ENCODE data around the gene NKX2-1. TPM values are rescaled to one million over a fixed set of nuclear protein-coding genes. Genes with fewer than 3 reads are reported as not detected.

NKX2-1 gene
- polyA plus RNA-seq, 1 donor from 2014 or later = 1.5 TPM

DNA sequence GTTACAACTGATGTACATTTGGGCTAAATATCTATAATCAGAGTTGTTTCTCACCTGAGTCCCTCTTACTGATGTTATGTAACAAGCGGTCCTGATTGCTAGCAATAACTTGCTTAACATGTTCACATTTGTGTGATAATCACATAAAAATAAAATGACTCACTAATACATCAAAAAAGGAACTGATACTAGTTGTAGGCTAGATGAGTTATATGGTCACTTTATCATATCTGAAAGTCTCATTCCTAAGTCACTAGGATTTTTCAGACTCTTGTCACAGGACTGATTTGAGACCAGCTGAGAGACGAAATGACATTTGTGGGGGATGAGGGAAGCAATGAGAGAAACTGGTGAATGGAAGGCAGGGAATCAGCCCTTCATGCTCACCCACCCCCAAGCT, 34.3 kb downstream of the NKX2-1 start:
- H4K20me1 ChIP-seq (ENCODE audit: insufficient read depth) = no peaks in the 10 kb centered on the region
- no peak overlapping the region for H3K27ac ChIP-seq (ENCODE audit: low read length)
- H3K4me3 ChIP-seq (ENCODE audit: low read length) = no peak overlapping the region
- no peaks in the 10 kb centered on the region for H3K36me3 ChIP-seq (ENCODE audit: insufficient read depth, low read length)
- no peak overlapping the region for H3K9ac ChIP-seq (ENCODE audit: low read length)
- H2AFZ ChIP-seq (ENCODE audit: low read depth, low read length) = no peak overlapping the region
- TF ChIP-seq RAD21 (conservative IDR thresholded peaks at IDR 0.05) = no peak
- no peak for TF ChIP-seq EZH2 (IDR thresholded peaks at IDR 0.05; ENCODE audit: borderline replicate concordance, insufficient read depth, low read length, poor library complexity, severe bottlenecking)
- no peak for TF ChIP-seq EP300 (conservative IDR thresholded peaks at IDR 0.05; ENCODE audit: poor library complexity, severe bottlenecking)
- no peak for TF ChIP-seq SMC3 (conservative IDR thresholded peaks at IDR 0.05; ENCODE audit: poor library complexity)
- TF ChIP-seq POLR2AphosphoS5 (IDR thresholded peaks at IDR 0.05) = no peak
- TF ChIP-seq, protein P1, sequence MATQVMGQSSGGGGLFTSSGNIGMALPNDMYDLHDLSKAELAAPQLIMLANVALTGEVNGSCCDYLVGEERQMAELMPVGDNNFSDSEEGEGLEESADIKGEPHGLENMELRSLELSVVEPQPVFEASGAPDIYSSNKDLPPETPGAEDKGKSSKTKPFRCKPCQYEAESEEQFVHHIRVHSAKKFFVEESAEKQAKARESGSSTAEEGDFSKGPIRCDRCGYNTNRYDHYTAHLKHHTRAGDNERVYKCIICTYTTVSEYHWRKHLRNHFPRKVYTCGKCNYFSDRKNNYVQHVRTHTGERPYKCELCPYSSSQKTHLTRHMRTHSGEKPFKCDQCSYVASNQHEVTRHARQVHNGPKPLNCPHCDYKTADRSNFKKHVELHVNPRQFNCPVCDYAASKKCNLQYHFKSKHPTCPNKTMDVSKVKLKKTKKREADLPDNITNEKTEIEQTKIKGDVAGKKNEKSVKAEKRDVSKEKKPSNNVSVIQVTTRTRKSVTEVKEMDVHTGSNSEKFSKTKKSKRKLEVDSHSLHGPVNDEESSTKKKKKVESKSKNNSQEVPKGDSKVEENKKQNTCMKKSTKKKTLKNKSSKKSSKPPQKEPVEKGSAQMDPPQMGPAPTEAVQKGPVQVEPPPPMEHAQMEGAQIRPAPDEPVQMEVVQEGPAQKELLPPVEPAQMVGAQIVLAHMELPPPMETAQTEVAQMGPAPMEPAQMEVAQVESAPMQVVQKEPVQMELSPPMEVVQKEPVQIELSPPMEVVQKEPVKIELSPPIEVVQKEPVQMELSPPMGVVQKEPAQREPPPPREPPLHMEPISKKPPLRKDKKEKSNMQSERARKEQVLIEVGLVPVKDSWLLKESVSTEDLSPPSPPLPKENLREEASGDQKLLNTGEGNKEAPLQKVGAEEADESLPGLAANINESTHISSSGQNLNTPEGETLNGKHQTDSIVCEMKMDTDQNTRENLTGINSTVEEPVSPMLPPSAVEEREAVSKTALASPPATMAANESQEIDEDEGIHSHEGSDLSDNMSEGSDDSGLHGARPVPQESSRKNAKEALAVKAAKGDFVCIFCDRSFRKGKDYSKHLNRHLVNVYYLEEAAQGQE (IDR thresholded peaks at IDR 0.05; ENCODE audit: borderline replicate concordance) = no peak
- no peak for TF ChIP-seq TAF1 (IDR thresholded peaks at IDR 0.05; ENCODE audit: low read depth)
- TF ChIP-seq MXI1 (conservative IDR thresholded peaks at IDR 0.05; ENCODE audit: poor library complexity, severe bottlenecking) = no peak
- TF ChIP-seq, protein P2, sequence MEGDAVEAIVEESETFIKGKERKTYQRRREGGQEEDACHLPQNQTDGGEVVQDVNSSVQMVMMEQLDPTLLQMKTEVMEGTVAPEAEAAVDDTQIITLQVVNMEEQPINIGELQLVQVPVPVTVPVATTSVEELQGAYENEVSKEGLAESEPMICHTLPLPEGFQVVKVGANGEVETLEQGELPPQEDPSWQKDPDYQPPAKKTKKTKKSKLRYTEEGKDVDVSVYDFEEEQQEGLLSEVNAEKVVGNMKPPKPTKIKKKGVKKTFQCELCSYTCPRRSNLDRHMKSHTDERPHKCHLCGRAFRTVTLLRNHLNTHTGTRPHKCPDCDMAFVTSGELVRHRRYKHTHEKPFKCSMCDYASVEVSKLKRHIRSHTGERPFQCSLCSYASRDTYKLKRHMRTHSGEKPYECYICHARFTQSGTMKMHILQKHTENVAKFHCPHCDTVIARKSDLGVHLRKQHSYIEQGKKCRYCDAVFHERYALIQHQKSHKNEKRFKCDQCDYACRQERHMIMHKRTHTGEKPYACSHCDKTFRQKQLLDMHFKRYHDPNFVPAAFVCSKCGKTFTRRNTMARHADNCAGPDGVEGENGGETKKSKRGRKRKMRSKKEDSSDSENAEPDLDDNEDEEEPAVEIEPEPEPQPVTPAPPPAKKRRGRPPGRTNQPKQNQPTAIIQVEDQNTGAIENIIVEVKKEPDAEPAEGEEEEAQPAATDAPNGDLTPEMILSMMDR (IDR thresholded peaks at IDR 0.05; ENCODE audit: poor library complexity, severe bottlenecking) = no peak
- H3K27me3 ChIP-seq (ENCODE audit: insufficient read depth, low read depth, low read length) = peaks cover 69% of the 10 kb centered on the region
- no peaks in the 10 kb centered on the region for H3K79me2 ChIP-seq (replicated peaks; ENCODE audit: insufficient read depth, low read length)
- H3F3A ChIP-seq (ENCODE audit: insufficient read depth, low read length, poor library complexity, severe bottlenecking) = no peaks in the 10 kb centered on the region
- H3K4me2 ChIP-seq (ENCODE audit: low read length) = no peak overlapping the region
- no peaks in the 10 kb centered on the region for H3K9me2 ChIP-seq (ENCODE audit: insufficient read depth, low read length)
- no peaks in the 10 kb centered on the region for H3K9me3 ChIP-seq (ENCODE audit: low read length)

DNA sequence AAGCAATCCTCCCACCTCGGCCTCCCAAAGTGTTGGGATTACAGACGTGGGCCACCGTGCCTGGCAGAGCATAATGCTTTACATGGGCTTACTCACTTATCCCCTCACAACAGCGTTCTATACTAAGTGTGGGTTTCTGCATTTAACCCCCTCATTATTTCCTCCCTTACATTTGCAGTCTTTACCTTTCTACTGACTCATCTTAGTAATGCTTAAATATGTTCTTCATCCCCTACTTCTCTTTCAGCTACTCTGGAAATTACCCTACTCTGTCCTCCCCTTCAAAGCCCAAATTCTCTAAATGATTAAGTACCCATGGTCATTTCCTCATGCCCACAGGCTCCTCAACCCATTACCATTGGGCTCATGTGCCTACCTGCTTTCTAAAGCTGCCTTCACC, 40.7 kb downstream of the NKX2-1 start:
- Histone ChIP-seq H3K79me2 (replicated peaks; ENCODE audit: insufficient read depth, low read length) (no peaks in the 10 kb centered on the region), H3F3A (ENCODE audit: insufficient read depth, low read length, poor library complexity, severe bottlenecking) (no peaks in the 10 kb centered on the region), H3K27ac (ENCODE audit: low read length) (no peak overlapping the region), H3K9ac (ENCODE audit: low read length) (no peak overlapping the region), H3K9me2 (ENCODE audit: insufficient read depth, low read length) (no peaks in the 10 kb centered on the region), H2AFZ (ENCODE audit: low read depth, low read length) (no peak overlapping the region), H3K36me3 (ENCODE audit: insufficient read depth, low read length) (no peaks in the 10 kb centered on the region), H3K4me2 (ENCODE audit: low read length) (no peak overlapping the region), H3K27me3 (ENCODE audit: insufficient read depth, low read depth, low read length) (peaks cover 30% of the 10 kb centered on the region), H3K9me3 (ENCODE audit: low read length) (no peaks in the 10 kb centered on the region), H4K20me1 (ENCODE audit: insufficient read depth) (no peaks in the 10 kb centered on the region), H3K4me3 (ENCODE audit: low read length) (no peak overlapping the region)
- TF ChIP-seq RAD21 (conservative IDR thresholded peaks at IDR 0.05) = no peak
- TF ChIP-seq, protein P1 (IDR thresholded peaks at IDR 0.05; ENCODE audit: borderline replicate concordance) = no peak
- no peak for TF ChIP-seq TAF1 (IDR thresholded peaks at IDR 0.05; ENCODE audit: low read depth)
- no peak for TF ChIP-seq SMC3 (conservative IDR thresholded peaks at IDR 0.05; ENCODE audit: poor library complexity)
- no peak for TF ChIP-seq POLR2AphosphoS5 (IDR thresholded peaks at IDR 0.05)
- TF ChIP-seq, protein P2 (IDR thresholded peaks at IDR 0.05; ENCODE audit: poor library complexity, severe bottlenecking) = no peak
- TF ChIP-seq EP300 (conservative IDR thresholded peaks at IDR 0.05; ENCODE audit: poor library complexity, severe bottlenecking) = no peak
